CD8-positive, alpha-beta memory T cell (primary cell): ENCODE data around the gene HSP90AA1. TPM values are rescaled to one million over a fixed set of nuclear protein-coding genes. Genes with fewer than 3 reads are reported as not detected.

ENCODE experiments used
- CTCF ChIA-PET: fragments of 350-600 bp; sonication (Branson Sonifier 250); formaldehyde crosslinking; loops from one replicate; lab custom pipeline; 2021; ENCODE audit warnings: antibody characterized with exemption; lab: Charles Lee
- POLR2A ChIA-PET: fragments of 350-600 bp; sonication (Branson Sonifier 250); formaldehyde crosslinking; loops from one replicate; lab custom pipeline; 2021; ENCODE audit warnings: antibody characterized with exemption; lab: Charles Lee
- DNase-seq, 5 donors: peaks; one replicate each; pipeline versions ENCODE4 v3.0.0 to v3.0.0-alpha.2; 2020 to 2022; ENCODE audit warnings: mixed read lengths in 1 of 5
- H3K27ac ChIP-seq: one replicate; pipeline ENCODE4 v1.7.0; 2013; ENCODE audit warnings: low read depth, mild to moderate bottlenecking, low read length, moderate library complexity
- H3K27me3 ChIP-seq: 2 replicates; pipeline ENCODE4 v1.7.0; 2013; ENCODE audit warnings: low read length, mild to moderate bottlenecking; ENCODE audit not compliant: insufficient read depth, poor library complexity, severe bottlenecking
- H3K36me3 ChIP-seq: 2 replicates; pipeline ENCODE4 v1.7.0; 2013; ENCODE audit warnings: mild to moderate bottlenecking, low read length, moderate library complexity; ENCODE audit not compliant: insufficient read depth
- H3K4me1 ChIP-seq: 2 replicates; pipeline ENCODE4 v1.7.0; 2013; ENCODE audit warnings: mild to moderate bottlenecking, low read length, moderate library complexity; ENCODE audit not compliant: insufficient read depth
- H3K4me3 ChIP-seq: 2 replicates; pipeline ENCODE4 v1.7.0; 2013; ENCODE audit warnings: mild to moderate bottlenecking, low read length
- H3K9me3 ChIP-seq: 2 replicates; pipeline ENCODE4 v1.7.0; 2013; ENCODE audit warnings: mild to moderate bottlenecking, low read length
- H3K27ac Mint-ChIP-seq, 8 donors: one replicate each; pipeline ENCODE4 v1.8.0; 2020 to 2021; ENCODE audit warnings: mixed read lengths in 8 of 8, mild to moderate bottlenecking in 6 of 8, inconsistent platforms in 3 of 8, moderate library complexity in 3 of 8
- H3K27me3 Mint-ChIP-seq, 2 donors: one replicate each; pipeline ENCODE4 v1.8.0; 2020 to 2021; ENCODE audit warnings: mixed read lengths in 2 of 2, mild to moderate bottlenecking in 1 of 2, moderate library complexity in 1 of 2
- H3K36me3 Mint-ChIP-seq, 3 donors: one replicate each; pipeline ENCODE4 v1.8.0; 2020 to 2021; ENCODE audit warnings: mixed read lengths in 3 of 3, inconsistent platforms in 1 of 3, mild to moderate bottlenecking in 1 of 3
- H3K4me1 Mint-ChIP-seq, 3 donors: one replicate each; pipeline ENCODE4 v1.8.0; 2020 to 2021; ENCODE audit warnings: mixed read lengths in 3 of 3, inconsistent platforms in 1 of 3, mild to moderate bottlenecking in 1 of 3
- H3K4me3 Mint-ChIP-seq, 7 donors: one replicate each; pipeline ENCODE4 v1.8.0; 2020 to 2021; ENCODE audit warnings: mixed read lengths in 7 of 7, mild to moderate bottlenecking in 6 of 7, moderate library complexity in 4 of 7, inconsistent platforms in 2 of 7
- H3K9me3 Mint-ChIP-seq, 5 donors: one replicate each; pipeline ENCODE4 v1.8.0; 2020 to 2022; ENCODE audit warnings: mixed read lengths in 5 of 5, mild to moderate bottlenecking in 3 of 5, moderate library complexity in 2 of 5, inconsistent platforms in 1 of 5
- polyA plus RNA-seq: library from polyadenylated mRNA; unstranded; fragments of 300-500 nt; fragmentation: Illumina TruSeq; gene quantifications from one replicate; pipeline ENCODE4 v1.2.3, GENCODE V29; 2021
- total RNA-seq, 2 experiments: library from RNA; stranded (reverse); gene quantifications; one replicate each; pipeline ENCODE4 v1.2.3, GENCODE V29; 2021

HSP90AA1 gene
- total and polyA plus RNA-seq, 3 experiments from 2014 or later, result 579 to 1,586 (median 1,459) TPM

DNA sequence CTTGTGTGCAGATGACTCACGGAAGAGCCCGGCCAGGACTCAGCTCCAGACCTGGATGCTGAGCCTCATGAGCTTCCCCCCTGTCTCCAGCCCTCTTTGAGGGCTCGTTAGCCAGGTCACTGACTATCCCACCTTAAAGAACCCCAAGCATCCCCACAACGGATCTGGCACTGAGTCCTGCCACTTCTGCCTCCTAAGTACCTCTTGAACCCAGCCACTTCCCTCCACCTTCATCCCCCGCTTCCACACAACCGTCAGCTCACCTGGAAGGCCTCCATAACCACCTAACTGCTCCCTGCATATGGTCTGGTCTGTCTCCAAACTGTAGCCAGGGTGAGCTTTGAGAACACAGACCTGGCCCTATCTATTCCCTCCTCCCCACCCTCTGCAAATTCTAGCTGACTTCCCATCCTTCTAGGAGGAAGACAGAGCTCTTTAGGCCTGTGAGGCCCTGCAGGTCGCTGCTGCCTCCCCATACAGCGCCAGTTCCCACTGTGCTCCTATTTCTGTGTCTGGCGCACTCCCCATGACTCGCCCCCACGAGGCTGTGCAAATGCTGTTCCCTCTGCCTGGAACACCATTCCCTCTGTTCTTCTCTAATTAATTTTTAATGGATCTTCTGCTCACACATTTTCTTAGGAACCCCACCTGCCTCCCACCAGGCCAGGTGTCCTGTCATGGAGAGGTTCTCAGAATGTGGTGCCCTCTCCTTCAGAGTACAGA, 2.9 kb upstream of the HSP90AA1 start:
- H3K4me1 Mint-ChIP-seq, result peaks cover 35 to 39% (median 37%) of the 10 kb centered on the region in 3 donors
- H3K27me3 Mint-ChIP-seq, result peaks cover 0 to 13% of the 10 kb centered on the region in 2 donors
- no peaks in the 10 kb centered on the region for H3K27me3 ChIP-seq
- peaks cover 7 to 21% (median 8%) of the 10 kb centered on the region in 3 donors for H3K36me3 Mint-ChIP-seq
- DNase-seq, result no peak
- H3K9me3 ChIP-seq, result no peaks in the 10 kb centered on the region
- CTCF ChIA-PET, result interaction anchor here (1.6 to 3.1 kb wide), 4 partner anchors 8 to 128 kb away, joined by 3 to 25 read pairs (median 14); no protein-coding TSS in a partner anchor
- H3K9me3 Mint-ChIP-seq, result no peaks in the 10 kb centered on the region
- no peak overlapping the region for H3K4me3 ChIP-seq
- POLR2A ChIA-PET, result no interaction called here
- peak overlapping the region; percentile 77 to 98 (median 94) for H3K4me3 Mint-ChIP-seq
- peaks cover 28% of the 10 kb centered on the region for H3K4me1 ChIP-seq
- H3K27ac ChIP-seq, result no peak overlapping the region
- H3K27ac Mint-ChIP-seq, result peak overlapping the region in 7 of 8 donors; percentile 61 to 97 (median 79)
- H3K36me3 ChIP-seq, result peaks cover 11% of the 10 kb centered on the region

DNA sequence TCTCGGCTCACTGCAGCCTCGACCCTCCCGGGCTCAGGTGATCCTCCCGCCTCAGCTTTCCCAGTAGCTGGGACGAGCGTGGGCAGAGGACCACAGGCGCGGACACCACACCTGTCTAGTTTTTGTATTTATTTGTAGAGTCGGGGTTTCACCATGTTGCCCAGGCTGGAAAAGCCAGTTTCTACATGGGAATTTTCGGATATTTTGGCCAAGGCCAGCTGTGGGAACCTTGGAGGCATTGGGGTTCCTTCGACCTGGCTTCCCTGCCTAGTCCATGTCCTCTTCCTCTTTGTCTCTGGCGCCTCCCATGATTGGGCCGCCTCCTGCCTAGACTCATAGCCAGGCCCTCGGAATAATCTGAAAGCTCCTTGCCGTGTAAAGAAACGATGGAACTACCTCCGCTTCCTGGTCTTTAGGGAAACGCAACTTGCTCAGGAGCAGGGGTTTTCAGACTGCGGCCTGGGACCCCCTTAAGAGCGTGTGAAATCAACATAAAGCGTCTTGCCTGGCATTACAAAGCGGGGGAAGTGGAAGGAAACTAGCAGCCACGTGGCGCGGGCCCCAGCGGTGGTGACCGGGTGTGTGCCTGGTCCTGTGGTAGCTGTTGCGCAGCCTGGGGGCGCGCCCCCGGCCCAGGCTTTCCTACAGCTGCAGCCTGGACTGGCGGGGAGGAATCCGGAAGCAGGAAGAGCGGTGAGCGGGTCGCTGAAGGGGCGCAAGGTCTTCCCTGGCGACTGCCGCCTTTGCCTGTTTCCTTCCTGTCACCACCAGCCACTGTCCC, 1.4 kb upstream of the HSP90AA1 start:
- DNase-seq, result peak; percentile 33 to 63 (median 42)
- peaks cover 50 to 55% (median 53%) of the 10 kb centered on the region in 3 donors for H3K4me1 Mint-ChIP-seq
- peaks cover 0 to 13% of the 10 kb centered on the region in 2 donors for H3K27me3 Mint-ChIP-seq
- CTCF ChIA-PET, result interaction anchor here (0.6 to 3.1 kb wide), 8 partner anchors 9 to 234 kb away, joined by 3 to 25 read pairs (median 4); no protein-coding TSS in a partner anchor
- Histone ChIP-seq H3K4me3 (peak overlapping the region; percentile 83), H3K4me1 (peaks cover 44% of the 10 kb centered on the region), H3K9me3 (no peaks in the 10 kb centered on the region), H3K27ac (peak overlapping the region; percentile 95), H3K27me3 (no peaks in the 10 kb centered on the region), H3K36me3 (peaks cover 26% of the 10 kb centered on the region)
- POLR2A ChIA-PET, result interaction anchor here (0.6 to 1.0 kb wide), 4 partner anchors 27 to 442 kb away, joined by 5 to 23 read pairs (median 8); no protein-coding TSS in a partner anchor
- H3K27ac Mint-ChIP-seq, result peak overlapping the region; percentile 85 to 98 (median 96)
- H3K36me3 Mint-ChIP-seq, result peaks cover 13 to 37% (median 20%) of the 10 kb centered on the region in 3 donors
- no peaks in the 10 kb centered on the region for H3K9me3 Mint-ChIP-seq
- H3K4me3 Mint-ChIP-seq, result peak overlapping the region; percentile 91 to 98 (median 94)

DNA sequence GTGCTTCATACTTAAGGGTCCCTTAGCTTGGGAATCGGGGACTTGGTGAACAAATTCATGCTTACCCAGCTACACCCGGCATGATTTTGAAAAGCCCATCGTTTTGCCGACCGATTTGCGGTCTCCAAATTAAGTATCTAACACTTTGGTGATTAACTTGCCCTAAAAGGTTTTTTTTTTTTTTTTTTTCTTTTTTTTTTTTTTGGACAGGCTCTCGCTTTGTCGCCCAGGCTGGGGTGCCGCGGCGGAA, 843 bp upstream of the HSP90AA1 start:
- no peaks in the 10 kb centered on the region for H3K9me3 Mint-ChIP-seq

DNA sequence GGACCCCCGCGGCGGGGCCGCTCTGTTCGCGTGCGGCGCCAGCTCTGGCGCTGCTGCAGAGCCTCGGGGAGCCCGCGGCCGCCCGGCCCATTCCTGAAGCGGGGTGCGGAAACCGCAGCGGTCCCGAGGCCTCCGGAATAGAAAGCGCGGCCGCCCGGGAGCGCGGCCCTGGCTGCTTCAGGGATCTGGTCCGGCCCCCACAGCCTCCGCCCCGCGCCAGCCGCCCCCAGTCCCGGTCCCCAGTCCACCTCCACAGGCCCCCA, 204 bp downstream of the HSP90AA1 start:
- ChIA-PET CTCF (interaction anchor here (0.8 to 1.6 kb wide), 2 partner anchors 16 to 230 kb away, joined by 3 read pairs; no protein-coding TSS in a partner anchor), POLR2A (interaction anchor here (0.8 to 1.2 kb wide), 2 partner anchors 23 to 138 kb away, joined by 3 read pairs; no protein-coding TSS in a partner anchor)
- no peaks in the 10 kb centered on the region for H3K9me3 Mint-ChIP-seq
- peaks cover 0 to 13% of the 10 kb centered on the region in 2 donors for H3K27me3 Mint-ChIP-seq
- no peak for DNase-seq
- Histone ChIP-seq H3K4me3 (peak overlapping the region; percentile 90), H3K36me3 (peaks cover 42% of the 10 kb centered on the region), H3K27ac (peak overlapping the region; percentile 95), H3K27me3 (no peaks in the 10 kb centered on the region), H3K9me3 (no peaks in the 10 kb centered on the region), H3K4me1 (peaks cover 57% of the 10 kb centered on the region)
- peaks cover 16 to 52% (median 30%) of the 10 kb centered on the region in 3 donors for H3K36me3 Mint-ChIP-seq
- H3K4me1 Mint-ChIP-seq, result peaks cover 63 to 68% (median 68%) of the 10 kb centered on the region in 3 donors
- peak overlapping the region; percentile 92 to 98 (median 96) for H3K27ac Mint-ChIP-seq
- H3K4me3 Mint-ChIP-seq, result peak overlapping the region; percentile 85 to 98 (median 91)

More for the DNA sequence above, 843 bp upstream of the HSP90AA1 start:
- Mint-ChIP-seq H3K4me1 (peaks cover 56 to 60% (median 58%) of the 10 kb centered on the region in 3 donors), H3K4me3 (peak overlapping the region; percentile 91 to 98 (median 94)), H3K27ac (peak overlapping the region; percentile 70 to 98 (median 94)), H3K36me3 (peaks cover 16 to 42% (median 23%) of the 10 kb centered on the region in 3 donors), H3K27me3 (peaks cover 0 to 13% of the 10 kb centered on the region in 2 donors)
- ChIA-PET POLR2A (interaction anchor here (0.6 to 1.0 kb wide), 6 partner anchors 27 to 1845 kb away, joined by 3 to 23 read pairs (median 7); no protein-coding TSS in a partner anchor), CTCF (interaction anchor here (0.6 to 3.1 kb wide), 7 partner anchors 9 to 235 kb away, joined by 3 to 25 read pairs (median 6); no protein-coding TSS in a partner anchor)
- Histone ChIP-seq H3K4me1 (peaks cover 49% of the 10 kb centered on the region), H3K27me3 (no peaks in the 10 kb centered on the region), H3K4me3 (peak overlapping the region; percentile 83), H3K27ac (peak overlapping the region; percentile 95), H3K36me3 (peaks cover 32% of the 10 kb centered on the region), H3K9me3 (no peaks in the 10 kb centered on the region)
- DNase-seq, result no peak

DNA sequence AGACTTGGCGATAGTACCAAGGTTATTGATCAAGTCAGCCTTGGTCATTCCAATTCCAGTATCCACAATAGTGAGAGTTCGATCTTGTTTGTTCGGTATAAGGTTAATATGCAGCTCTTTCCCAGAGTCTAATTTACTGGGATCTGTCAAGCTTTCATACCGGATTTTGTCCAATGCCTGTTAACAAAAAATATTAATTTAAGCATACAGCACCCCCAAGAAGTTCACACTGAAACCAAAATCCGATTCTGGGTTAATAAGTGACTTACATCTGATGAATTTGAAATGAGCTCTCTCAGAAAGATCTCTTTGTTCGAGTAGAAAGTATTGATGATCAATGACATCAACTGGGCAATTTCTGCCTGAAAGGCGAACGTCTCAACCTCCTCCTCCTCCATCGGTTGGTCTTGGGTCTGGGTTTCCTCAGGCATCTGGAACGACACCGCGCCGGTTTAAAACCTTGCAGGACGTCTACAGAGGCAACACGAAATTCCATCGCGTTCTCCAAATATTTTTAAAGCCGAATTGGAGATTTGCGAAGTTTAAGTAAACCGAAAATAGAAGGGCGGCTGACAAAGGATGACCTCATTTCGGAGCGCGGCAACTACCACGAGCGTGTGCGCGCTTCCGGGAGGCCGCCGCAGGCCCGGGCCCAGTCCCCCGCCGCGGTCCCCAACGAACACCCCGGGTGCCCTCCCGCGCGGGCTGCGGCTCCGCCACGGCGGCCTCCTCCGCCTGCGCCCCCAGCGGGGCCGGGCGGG, 716 bp downstream of the HSP90AA1 start:
- ChIA-PET POLR2A (interaction anchor here (0.8 to 1.2 kb wide), 3 partner anchors 23 to 138 kb away, joined by 3 to 4 read pairs (median 3); no protein-coding TSS in a partner anchor), CTCF (interaction anchor here (0.8 to 1.6 kb wide), 3 partner anchors 16 to 231 kb away, joined by 3 read pairs; no protein-coding TSS in a partner anchor)
- peaks cover 0 to 13% of the 10 kb centered on the region in 2 donors for H3K27me3 Mint-ChIP-seq
- peaks cover 45% of the 10 kb centered on the region for H3K36me3 ChIP-seq
- H3K4me3 ChIP-seq, result peak overlapping the region; percentile 90
- H3K4me1 ChIP-seq, result peaks cover 57% of the 10 kb centered on the region
- no peaks in the 10 kb centered on the region for H3K9me3 ChIP-seq
- H3K9me3 Mint-ChIP-seq, result no peaks in the 10 kb centered on the region
- H3K4me1 Mint-ChIP-seq, result peaks cover 67 to 73% (median 73%) of the 10 kb centered on the region in 3 donors
- H3K27ac Mint-ChIP-seq, result peak overlapping the region; percentile 95 to 100 (median 99)
- DNase-seq, result peak; percentile 60 to 85 (median 78)
- peak overlapping the region; percentile 95 for H3K27ac ChIP-seq
- H3K36me3 Mint-ChIP-seq, result peaks cover 21 to 58% (median 35%) of the 10 kb centered on the region in 3 donors
- no peaks in the 10 kb centered on the region for H3K27me3 ChIP-seq
- peak overlapping the region; percentile 92 to 99 (median 98) for H3K4me3 Mint-ChIP-seq

DNA sequence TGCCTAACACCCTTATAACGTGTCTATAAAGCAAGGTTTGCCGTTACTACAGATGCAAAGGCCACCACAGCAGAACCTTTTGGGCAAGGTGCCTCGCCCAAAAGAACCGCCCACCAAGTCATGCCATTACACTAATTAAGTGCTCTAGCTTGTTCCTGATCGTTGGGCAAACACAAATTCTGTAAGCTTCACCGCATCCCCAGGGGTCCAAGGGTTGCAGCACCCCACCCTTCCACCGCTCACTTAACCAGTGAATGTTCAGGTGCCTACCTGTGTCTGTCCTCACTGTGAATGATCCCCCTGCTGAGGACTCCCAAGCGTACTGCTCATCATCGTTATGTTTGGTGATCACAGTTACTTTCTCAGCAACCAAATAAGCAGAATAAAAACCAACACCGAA, 1.4 kb downstream of the HSP90AA1 start:
- CTCF ChIA-PET, result interaction anchor here (1.6 kb wide), 2 partner anchors 124 to 232 kb away, joined by 3 read pairs; no protein-coding TSS in a partner anchor
- Histone ChIP-seq H3K4me3 (peak overlapping the region; percentile 90), H3K9me3 (no peaks in the 10 kb centered on the region), H3K4me1 (peaks cover 57% of the 10 kb centered on the region), H3K27ac (peak overlapping the region; percentile 95), H3K27me3 (no peaks in the 10 kb centered on the region), H3K36me3 (peaks cover 52% of the 10 kb centered on the region)
- peaks cover 0 to 13% of the 10 kb centered on the region in 2 donors for H3K27me3 Mint-ChIP-seq
- H3K9me3 Mint-ChIP-seq, result no peaks in the 10 kb centered on the region
- DNase-seq, result no peak
- peak overlapping the region; percentile 95 to 100 (median 99) for H3K27ac Mint-ChIP-seq
- H3K4me3 Mint-ChIP-seq, result peak overlapping the region; percentile 92 to 99 (median 98)
- POLR2A ChIA-PET, result interaction anchor here (1.0 to 1.2 kb wide), 2 partner anchors 22 to 120 kb away, joined by 3 to 4 read pairs; no protein-coding TSS in a partner anchor
- H3K36me3 Mint-ChIP-seq, result peaks cover 26 to 64% (median 39%) of the 10 kb centered on the region in 3 donors
- H3K4me1 Mint-ChIP-seq, result peaks cover 73 to 79% (median 79%) of the 10 kb centered on the region in 3 donors

DNA sequence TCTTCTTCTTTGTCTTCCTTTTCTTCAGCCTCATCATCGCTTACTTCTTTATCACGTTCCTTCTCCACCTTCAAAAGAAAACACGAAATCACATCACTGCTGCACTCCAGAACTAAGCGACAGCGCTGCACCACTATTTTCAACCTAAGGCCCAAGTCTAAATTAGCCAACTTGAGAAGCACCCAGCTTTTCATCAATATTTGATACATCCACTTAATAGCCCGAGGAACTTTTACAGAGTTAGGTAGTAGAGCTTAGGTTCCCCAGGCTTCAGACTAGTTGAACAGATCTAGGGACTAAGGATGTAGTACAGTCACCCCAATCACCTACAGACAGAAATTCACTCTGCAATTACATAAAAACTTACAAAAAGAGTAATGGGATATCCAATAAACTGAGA, 1.9 kb downstream of the HSP90AA1 start:
- H3K9me3 ChIP-seq, result no peaks in the 10 kb centered on the region
- peak overlapping the region; percentile 95 for H3K27ac ChIP-seq
- peaks cover 57% of the 10 kb centered on the region for H3K36me3 ChIP-seq
- no peaks in the 10 kb centered on the region for H3K27me3 ChIP-seq
- H3K4me1 Mint-ChIP-seq, result peaks cover 69 to 82% (median 82%) of the 10 kb centered on the region in 3 donors
- ChIA-PET POLR2A (no interaction called here), CTCF (interaction anchor here (1.2 to 1.6 kb wide), 2 partner anchors 12 to 123 kb away, joined by 3 read pairs; no protein-coding TSS in a partner anchor)
- peak overlapping the region; percentile 87 to 100 (median 99) for H3K27ac Mint-ChIP-seq
- DNase-seq, result no peak
- peak overlapping the region; percentile 90 for H3K4me3 ChIP-seq
- peaks cover 57% of the 10 kb centered on the region for H3K4me1 ChIP-seq
- peaks cover 0 to 13% of the 10 kb centered on the region in 2 donors for H3K27me3 Mint-ChIP-seq
- H3K4me3 Mint-ChIP-seq, result peak overlapping the region; percentile 92 to 99 (median 98)
- H3K9me3 Mint-ChIP-seq, result no peaks in the 10 kb centered on the region
- peaks cover 26 to 70% (median 42%) of the 10 kb centered on the region in 3 donors for H3K36me3 Mint-ChIP-seq
